ENCODE measurements around the gene APOBEC3H. TPM values are rescaled to one million over a fixed set of nuclear protein-coding genes. Genes with fewer than 3 reads are reported as not detected.

Gene APOBEC3H
- total RNA-seq, 1 donor from 2014 or later = 0.41 TPM

GRCh38 chr22:39108487-39108886 is 11.4 kb downstream of the APOBEC3H start:
- intact Hi-C loops (cut with micrococcal nuclease) = no loop called here
- Histone ChIP-seq H3K27me3 (ENCODE audit: low read depth) (peaks cover 14% of the 10 kb centered on the region), H3K36me3 (no peaks in the 10 kb centered on the region), H3K27ac (replicated peaks) (no peak overlapping the region), H3K4me3 (no peak overlapping the region), H3K4me1 (no peaks in the 10 kb centered on the region), H3K9me3 (replicated peaks) (no peaks in the 10 kb centered on the region)
- DNase-seq = no peak
- TF ChIP-seq CTCF (IDR thresholded peaks at IDR 0.05; ENCODE audit: borderline replicate concordance) = no peak

- H3K9me3 ChIP-seq (replicated peaks) = no peaks in the 10 kb centered on the region
- H3K27ac ChIP-seq (replicated peaks) = no peak overlapping the region
- TF ChIP-seq CTCF (IDR thresholded peaks at IDR 0.05; ENCODE audit: borderline replicate concordance) = no peak
- no peak overlapping the region for H3K4me3 ChIP-seq
- H3K4me1 ChIP-seq = no peaks in the 10 kb centered on the region
- peaks cover 20% of the 10 kb centered on the region for H3K27me3 ChIP-seq (ENCODE audit: low read depth)
- intact Hi-C loops (cut with micrococcal nuclease) = no loop called here
- DNase-seq = no peak
- no peaks in the 10 kb centered on the region for H3K36me3 ChIP-seq
Observed at GRCh38 chr22:39109361-39109760, 12.3 kb downstream of the APOBEC3H start.

- intact Hi-C loops (cut with micrococcal nuclease) = loop anchor here (10.0 kb wide), 2 partner anchors 106 to 336 kb away; no protein-coding TSS in a partner anchor
- no peak for TF ChIP-seq CTCF (IDR thresholded peaks at IDR 0.05; ENCODE audit: borderline replicate concordance)
- H3K36me3 ChIP-seq = no peaks in the 10 kb centered on the region
- H3K4me3 ChIP-seq = no peak overlapping the region
- H3K4me1 ChIP-seq = no peaks in the 10 kb centered on the region
- DNase-seq = no peak
- H3K9me3 ChIP-seq (replicated peaks) = no peaks in the 10 kb centered on the region
- peaks cover 34% of the 10 kb centered on the region for H3K27me3 ChIP-seq (ENCODE audit: low read depth)
- no peak overlapping the region for H3K27ac ChIP-seq (replicated peaks)
Observed at GRCh38 chr22:39110631-39111561, 13.9 kb downstream of the APOBEC3H start.

- Histone ChIP-seq H3K36me3 (no peaks in the 10 kb centered on the region), H3K27me3 (ENCODE audit: low read depth) (peaks cover 52% of the 10 kb centered on the region), H3K4me1 (no peaks in the 10 kb centered on the region), H3K4me3 (no peak overlapping the region), H3K9me3 (replicated peaks) (no peaks in the 10 kb centered on the region), H3K27ac (replicated peaks) (no peak overlapping the region)
- intact Hi-C loops (cut with micrococcal nuclease) = loop anchor here (10.0 kb wide), 2 partner anchors 109 to 339 kb away; no protein-coding TSS in a partner anchor
- no peak for TF ChIP-seq CTCF (IDR thresholded peaks at IDR 0.05; ENCODE audit: borderline replicate concordance)
- no peak for DNase-seq
Observed at GRCh38 chr22:39114112-39114511, 17.1 kb downstream of the APOBEC3H start.

- Histone ChIP-seq H3K4me3 (no peak overlapping the region), H3K36me3 (no peaks in the 10 kb centered on the region), H3K4me1 (no peaks in the 10 kb centered on the region), H3K27me3 (ENCODE audit: low read depth) (peaks cover 52% of the 10 kb centered on the region), H3K27ac (replicated peaks) (no peak overlapping the region), H3K9me3 (replicated peaks) (no peaks in the 10 kb centered on the region)
- DNase-seq = no peak
- no peak for TF ChIP-seq CTCF (IDR thresholded peaks at IDR 0.05; ENCODE audit: borderline replicate concordance)
- intact Hi-C loops (cut with micrococcal nuclease) = loop anchor here (10.0 kb wide), 2 partner anchors 111 to 341 kb away; no protein-coding TSS in a partner anchor
Observed at GRCh38 chr22:39115570-39115969, 18.5 kb downstream of the APOBEC3H start.

Measured in left ventricle myocardium inferior (tissue), 1 donor.